Hepatocyte (in vitro differentiated cells): ENCODE measurements around the gene CCDC9.

ENCODE experiments used
- CTCF ChIP-seq: fragments of 200-600 bp; sonication (generic); IDR thresholded peaks from 2 replicates; pipeline ENCODE4 v1.5.1; 2016; ENCODE audit warnings: antibody characterized with exemption, mild to moderate bottlenecking; ENCODE audit not compliant: poor library complexity
- EZH2 ChIP-seq: fragments of 200-600 bp; sonication (generic); IDR thresholded peaks from 2 replicates; pipeline ENCODE4 v1.6.1; 2016; ENCODE audit warnings: antibody characterized with exemption, mild to moderate bottlenecking, borderline replicate concordance
- EZH2phosphoT487 ChIP-seq: fragments of 200-600 bp; sonication (generic); IDR thresholded peaks from one replicate; pipeline ENCODE4 v1.6.1; 2018; ENCODE audit warnings: antibody characterized with exemption, mild to moderate bottlenecking, low read depth, moderate library complexity; ENCODE audit not compliant: unreplicated experiment, severe bottlenecking

GRCh38 chr19:47275791-47276461 is 19.6 kb downstream of the CCDC9 start:
- TF ChIP-seq CTCF = no peak
- no peak for TF ChIP-seq EZH2
- TF ChIP-seq EZH2phosphoT487 = no peak
